RCC 7860 (cell line): ENCODE measurements around the gene EREG.

Experiments
- DNase-seq: peaks from one replicate; pipeline ENCODE4 v3.0.0-alpha.2; 2015; ENCODE audit warnings: low spot score
- FAIRE-seq: peaks from 2 replicates; lab custom pipeline; 2012; peaks lifted over from hg19 to GRCh38; lab: Jason Lieb, UNC

The EREG gene

GRCh38 chr4:74418063-74418670, 53.2 kb downstream of the EREG start:
- FAIRE-seq = peak; percentile 73
- DNase-seq = peak; percentile 65

- FAIRE-seq = no peak
- no peak for DNase-seq
Observed at GRCh38 chr4:74420863-74421262, 55.9 kb downstream of the EREG start.

- FAIRE-seq (no peak), DNase-seq (no peak)
Observed at GRCh38 chr4:74423104-74423503, 58.2 kb downstream of the EREG start.

- no peak for FAIRE-seq
- no peak for DNase-seq
Observed at GRCh38 chr4:74424111-74424510, 59.2 kb downstream of the EREG start.

GRCh38 chr4:74426101-74426500, 61.2 kb downstream of the EREG start:
- DNase-seq = no peak
- no peak for FAIRE-seq

- no peak for DNase-seq
- no peak for FAIRE-seq
Observed at GRCh38 chr4:74428276-74428675, 63.3 kb downstream of the EREG start.

- FAIRE-seq (no peak), DNase-seq (no peak)
Observed at GRCh38 chr4:74431113-74431826, 66.3 kb downstream of the EREG start.

- FAIRE-seq (no peak), DNase-seq (no peak)
Observed at GRCh38 chr4:74433043-74433442, 68.1 kb downstream of the EREG start.

- FAIRE-seq = no peak
- DNase-seq = no peak
Observed at GRCh38 chr4:74433541-74434172, 68.7 kb downstream of the EREG start.

GRCh38 chr4:74435296-74435695, 70.4 kb downstream of the EREG start:
- DNase-seq (no peak), FAIRE-seq (no peak)

GRCh38 chr4:74437866-74438265, 72.9 kb downstream of the EREG start:
- FAIRE-seq (no peak), DNase-seq (no peak)
